WTC11 (cell line): ENCODE results near the gene GBP7.

Experiments
- ETV6 ChIP-seq: sonication (generic); formaldehyde crosslinking; IDR thresholded peaks from 2 replicates; pipeline ENCODE4 v1.8.1; 2022; ENCODE audit warnings: mild to moderate bottlenecking, missing genetic modification reagents
- NFYB ChIP-seq: sonication (generic); formaldehyde crosslinking; conservative IDR thresholded peaks from 2 replicates; pipeline ENCODE4 v1.8.0; 2022; ENCODE audit warnings: low read depth, missing genetic modification reagents
- SMAD4 ChIP-seq: sonication (generic); formaldehyde crosslinking; IDR thresholded peaks from 2 replicates; pipeline ENCODE4 v1.8.0; 2022; ENCODE audit warnings: mild to moderate bottlenecking, missing genetic modification reagents
- TF ChIP-seq, protein P1 (sequence below): sonication (generic); formaldehyde crosslinking; IDR thresholded peaks from 2 replicates; pipeline ENCODE4 v1.8.0; 2022; ENCODE audit warnings: mild to moderate bottlenecking, missing genetic modification reagents
- TF ChIP-seq, protein P2 (sequence below): fragments of 200-600 bp; IDR thresholded peaks from 2 replicates; pipeline ENCODE4 v1.8.0; 2022; ENCODE audit warnings: antibody characterized with exemption
- TF ChIP-seq, protein P3 (sequence below): sonication (generic); formaldehyde crosslinking; IDR thresholded peaks from 2 replicates; pipeline ENCODE4 v1.8.1; 2023; ENCODE audit warnings: mild to moderate bottlenecking, moderate library complexity, missing genetic modification reagents

DNA sequence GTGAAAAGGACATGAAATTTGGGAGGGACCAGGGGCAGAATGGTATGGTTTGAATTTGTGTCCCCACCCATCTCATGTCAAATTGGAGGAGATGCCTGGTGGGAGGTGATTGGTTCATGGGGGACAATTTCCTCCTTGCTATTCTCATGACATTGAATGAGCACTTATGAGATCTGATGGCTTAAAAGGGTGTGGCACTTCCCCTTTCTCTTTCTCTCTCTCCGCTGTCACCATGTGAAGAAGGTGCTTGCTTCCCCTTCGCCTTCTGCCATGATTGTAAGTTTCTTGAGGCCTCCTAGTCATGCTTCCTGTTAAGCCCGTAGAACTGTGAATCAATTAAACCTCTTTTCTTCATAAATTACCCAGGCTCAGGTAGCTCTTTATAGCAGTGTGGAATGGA lies 30.6 kb upstream of the GBP7 start:
- TF ChIP-seq, protein P1, sequence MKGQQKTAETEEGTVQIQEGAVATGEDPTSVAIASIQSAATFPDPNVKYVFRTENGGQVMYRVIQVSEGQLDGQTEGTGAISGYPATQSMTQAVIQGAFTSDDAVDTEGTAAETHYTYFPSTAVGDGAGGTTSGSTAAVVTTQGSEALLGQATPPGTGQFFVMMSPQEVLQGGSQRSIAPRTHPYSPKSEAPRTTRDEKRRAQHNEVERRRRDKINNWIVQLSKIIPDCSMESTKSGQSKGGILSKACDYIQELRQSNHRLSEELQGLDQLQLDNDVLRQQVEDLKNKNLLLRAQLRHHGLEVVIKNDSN (CRISPR knock-in tag) = no peak
- TF ChIP-seq, protein P2, sequence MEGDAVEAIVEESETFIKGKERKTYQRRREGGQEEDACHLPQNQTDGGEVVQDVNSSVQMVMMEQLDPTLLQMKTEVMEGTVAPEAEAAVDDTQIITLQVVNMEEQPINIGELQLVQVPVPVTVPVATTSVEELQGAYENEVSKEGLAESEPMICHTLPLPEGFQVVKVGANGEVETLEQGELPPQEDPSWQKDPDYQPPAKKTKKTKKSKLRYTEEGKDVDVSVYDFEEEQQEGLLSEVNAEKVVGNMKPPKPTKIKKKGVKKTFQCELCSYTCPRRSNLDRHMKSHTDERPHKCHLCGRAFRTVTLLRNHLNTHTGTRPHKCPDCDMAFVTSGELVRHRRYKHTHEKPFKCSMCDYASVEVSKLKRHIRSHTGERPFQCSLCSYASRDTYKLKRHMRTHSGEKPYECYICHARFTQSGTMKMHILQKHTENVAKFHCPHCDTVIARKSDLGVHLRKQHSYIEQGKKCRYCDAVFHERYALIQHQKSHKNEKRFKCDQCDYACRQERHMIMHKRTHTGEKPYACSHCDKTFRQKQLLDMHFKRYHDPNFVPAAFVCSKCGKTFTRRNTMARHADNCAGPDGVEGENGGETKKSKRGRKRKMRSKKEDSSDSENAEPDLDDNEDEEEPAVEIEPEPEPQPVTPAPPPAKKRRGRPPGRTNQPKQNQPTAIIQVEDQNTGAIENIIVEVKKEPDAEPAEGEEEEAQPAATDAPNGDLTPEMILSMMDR = no peak
- TF ChIP-seq NFYB (CRISPR knock-in tag) = no peak
- TF ChIP-seq, protein P3, sequence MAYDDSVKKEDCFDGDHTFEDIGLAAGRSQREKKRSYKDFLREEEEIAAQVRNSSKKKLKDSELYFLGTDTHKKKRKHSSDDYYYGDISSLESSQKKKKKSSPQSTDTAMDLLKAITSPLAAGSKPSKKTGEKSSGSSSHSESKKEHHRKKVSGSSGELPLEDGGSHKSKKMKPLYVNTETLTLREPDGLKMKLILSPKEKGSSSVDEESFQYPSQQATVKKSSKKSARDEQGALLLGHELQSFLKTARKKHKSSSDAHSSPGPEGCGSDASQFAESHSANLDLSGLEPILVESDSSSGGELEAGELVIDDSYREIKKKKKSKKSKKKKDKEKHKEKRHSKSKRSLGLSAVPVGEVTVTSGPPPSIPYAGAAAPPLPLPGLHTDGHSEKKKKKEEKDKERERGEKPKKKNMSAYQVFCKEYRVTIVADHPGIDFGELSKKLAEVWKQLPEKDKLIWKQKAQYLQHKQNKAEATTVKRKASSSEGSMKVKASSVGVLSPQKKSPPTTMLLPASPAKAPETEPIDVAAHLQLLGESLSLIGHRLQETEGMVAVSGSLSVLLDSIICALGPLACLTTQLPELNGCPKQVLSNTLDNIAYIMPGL (CRISPR knock-in tag) = no peak
- no peak for TF ChIP-seq SMAD4 (CRISPR knock-in tag)
- TF ChIP-seq ETV6 = no peak
